Activated T-helper 1 cell treated with anti-CD3 and anti-CD28 coated beads, Interleukin-2, amount 50 U/mL, for 16 hours (primary cell): ENCODE data around the gene TOP1.

Experiments used
- DNase-seq, 2 donors: peaks; one replicate each; pipeline ENCODE4 v3.0.0-alpha.2; 2020; ENCODE audit warnings: low read depth in 1 of 2, low spot score in 1 of 2

Gene TOP1

DNA sequence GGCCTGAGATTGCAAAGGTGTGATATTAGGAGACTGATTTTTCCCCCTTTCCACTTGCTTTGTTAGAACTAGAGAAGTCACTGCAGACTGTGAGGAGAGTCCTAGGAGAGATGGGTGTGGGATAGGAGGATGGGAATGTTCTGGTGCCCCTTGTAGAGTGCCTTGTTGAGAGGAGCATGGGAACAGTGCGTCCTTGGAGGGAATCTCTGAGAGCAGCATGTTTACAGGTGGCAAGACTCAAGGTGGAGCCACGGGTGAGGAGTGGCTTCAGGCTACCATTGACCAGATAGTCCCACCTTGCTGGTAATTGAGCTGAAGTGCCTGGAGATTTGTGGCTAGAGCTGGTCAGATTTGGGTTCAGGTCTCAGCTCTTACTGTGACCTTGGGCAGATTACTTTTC lies 114.7 kb downstream of the TOP1 start:
- DNase-seq = no peak

- DNase-seq = no peak
Measured at GRCh38 chr20:41145317-41145716, 116.7 kb downstream of the TOP1 start.

- no peak for DNase-seq
Measured at GRCh38 chr20:41145821-41146620, 117.4 kb downstream of the TOP1 start.

DNA sequence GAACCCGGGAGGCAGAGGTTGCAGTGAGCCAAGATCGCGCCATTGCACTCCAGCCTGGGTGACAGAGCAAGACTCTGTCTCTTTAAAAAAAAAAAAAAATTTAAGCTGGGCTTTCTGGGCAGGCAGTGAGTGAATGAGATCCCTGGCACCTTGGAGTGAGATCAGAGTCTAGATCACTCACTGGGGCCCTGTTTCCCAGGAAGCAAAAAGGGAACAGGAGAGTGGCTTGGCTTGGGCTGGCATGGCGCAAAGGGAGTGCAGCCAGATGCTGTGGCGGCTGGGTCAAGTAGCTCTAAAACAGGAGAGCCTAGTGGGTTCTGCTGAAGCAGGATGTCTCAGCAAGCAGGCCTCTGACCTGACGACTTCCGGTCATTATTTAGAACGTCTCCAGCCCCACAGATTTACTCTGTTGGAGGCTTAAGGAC lies 119.2 kb downstream of the TOP1 start:
- no peak for DNase-seq

DNA sequence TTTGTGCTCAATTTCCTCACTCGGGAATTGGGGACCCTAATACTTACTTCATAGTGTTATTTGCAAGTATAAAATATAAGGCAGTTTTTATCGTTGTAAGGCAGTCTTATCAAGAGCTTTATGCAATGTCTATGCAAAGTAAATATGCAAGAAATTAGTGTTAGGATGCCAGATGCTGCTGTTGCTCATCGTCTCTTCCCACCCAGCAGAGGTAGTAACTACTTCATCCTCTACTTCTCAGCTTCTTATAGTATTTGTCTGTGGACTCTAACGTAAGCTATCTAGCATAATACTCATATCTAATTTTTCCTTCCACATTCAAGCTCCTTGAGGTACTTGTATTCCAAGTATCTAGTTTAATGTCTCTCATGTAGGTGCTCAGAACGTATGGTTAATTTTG lies 120.3 kb downstream of the TOP1 start:
- no peak for DNase-seq

- no peak for DNase-seq
Measured at GRCh38 chr20:41150664-41151063, 122.0 kb downstream of the TOP1 start.

- no peak for DNase-seq
Measured at GRCh38 chr20:41151134-41151869, 122.7 kb downstream of the TOP1 start.

DNA sequence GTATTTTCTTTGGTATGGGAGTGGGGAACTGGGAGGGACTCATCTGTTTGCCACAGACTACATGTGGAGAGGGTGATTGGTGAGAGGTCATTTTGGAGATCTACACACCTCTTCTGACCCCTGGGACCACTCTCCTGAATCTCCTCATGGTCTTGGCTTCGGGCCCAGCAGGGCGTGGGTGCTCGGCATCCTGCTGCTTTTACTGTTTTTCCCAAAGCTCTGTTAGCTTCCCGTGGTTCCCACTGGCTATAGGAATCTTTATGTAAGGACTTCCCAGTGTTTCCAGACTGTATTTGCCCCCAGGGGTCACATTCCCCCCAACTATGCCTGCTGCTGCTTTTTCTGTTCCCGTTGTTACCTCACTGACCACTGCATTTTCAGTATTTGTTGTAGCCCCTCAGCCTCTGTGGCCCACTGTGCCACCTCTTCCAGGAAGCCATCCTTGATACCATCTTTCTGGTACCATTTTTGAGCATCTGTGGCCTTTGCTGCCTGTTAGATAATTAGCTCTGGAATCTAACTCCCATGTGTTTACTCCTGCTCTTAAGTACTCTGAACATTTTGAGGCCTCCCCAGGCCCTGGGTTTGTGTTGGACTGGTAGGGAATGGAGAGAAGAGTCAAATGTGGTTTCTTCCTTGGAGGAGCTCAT lies 123.6 kb downstream of the TOP1 start:
- no peak for DNase-seq

- DNase-seq = no peak
Measured at GRCh38 chr20:41154436-41155176, 126.0 kb downstream of the TOP1 start.

- no peak for DNase-seq
Measured at GRCh38 chr20:41155261-41155660, 126.6 kb downstream of the TOP1 start.

DNA sequence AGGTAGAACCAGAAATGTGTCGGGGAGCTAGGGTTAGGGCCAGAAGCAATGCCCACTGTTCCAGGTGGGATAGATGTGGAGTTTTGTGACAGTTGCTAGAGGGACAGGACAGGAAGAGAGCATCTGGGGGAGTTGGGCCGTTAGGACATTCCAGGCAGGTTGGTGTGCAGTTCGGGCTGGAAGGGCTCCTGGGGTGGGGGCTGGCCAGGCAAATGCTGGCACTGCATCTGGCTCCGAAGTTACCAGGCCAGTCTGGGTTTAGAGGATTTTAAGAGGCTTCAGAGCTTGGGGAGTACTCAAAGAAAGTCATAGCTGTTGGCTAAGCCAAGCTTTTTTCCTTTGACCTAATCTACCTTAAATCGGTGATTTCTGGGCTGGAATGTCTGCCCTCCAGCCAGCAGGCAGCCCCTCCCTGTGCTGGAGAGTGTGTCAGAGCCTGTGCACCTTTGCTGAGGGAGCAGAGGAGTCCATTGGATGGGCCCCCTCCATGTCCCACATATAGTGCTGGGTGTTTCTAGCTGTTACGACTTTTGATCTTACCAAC lies 129.5 kb downstream of the TOP1 start:
- DNase-seq = no peak

GRCh38 chr20:41159547-41159946 lies 130.9 kb downstream of the TOP1 start:
- no peak for DNase-seq

DNA sequence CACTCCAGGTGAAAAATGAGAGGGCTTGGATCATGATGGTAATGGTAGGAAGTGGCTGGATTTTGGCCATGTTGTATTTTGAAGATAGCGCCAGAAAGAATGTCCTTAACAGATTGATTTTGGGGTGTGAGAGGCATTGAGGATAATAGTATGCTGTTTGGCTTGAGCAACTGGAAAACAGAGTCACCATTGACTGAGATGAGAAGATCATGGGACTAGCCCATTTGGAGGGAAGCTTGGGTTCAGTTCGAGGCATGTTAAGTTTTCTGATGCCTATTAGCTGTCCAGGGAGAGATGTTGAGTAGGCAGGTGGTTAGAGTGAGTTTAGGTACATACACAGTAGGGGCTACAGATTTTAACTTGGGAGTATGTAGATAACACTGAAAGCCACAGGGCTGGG lies 132.1 kb downstream of the TOP1 start:
- no peak for DNase-seq

DNA sequence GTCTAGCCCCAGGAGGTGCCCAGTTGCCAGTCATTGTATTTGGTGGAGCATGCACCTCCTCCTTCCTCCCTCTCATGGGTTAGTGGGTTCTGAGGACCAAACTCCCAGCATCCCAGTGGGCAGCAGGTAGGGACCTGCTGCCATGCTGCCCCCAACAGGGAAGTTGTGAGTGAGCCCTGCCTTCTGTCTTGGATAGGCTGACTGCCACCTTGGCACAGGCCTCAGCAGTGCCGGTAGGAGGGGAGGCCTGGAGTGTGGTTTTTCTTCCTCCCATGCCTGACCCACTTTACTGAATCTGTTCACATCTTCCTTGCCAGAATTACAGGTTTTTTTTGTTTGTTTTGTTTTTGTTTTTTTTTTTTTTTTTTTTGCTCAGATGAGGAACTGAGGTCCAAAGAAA lies 133.3 kb downstream of the TOP1 start:
- no peak for DNase-seq

DNA sequence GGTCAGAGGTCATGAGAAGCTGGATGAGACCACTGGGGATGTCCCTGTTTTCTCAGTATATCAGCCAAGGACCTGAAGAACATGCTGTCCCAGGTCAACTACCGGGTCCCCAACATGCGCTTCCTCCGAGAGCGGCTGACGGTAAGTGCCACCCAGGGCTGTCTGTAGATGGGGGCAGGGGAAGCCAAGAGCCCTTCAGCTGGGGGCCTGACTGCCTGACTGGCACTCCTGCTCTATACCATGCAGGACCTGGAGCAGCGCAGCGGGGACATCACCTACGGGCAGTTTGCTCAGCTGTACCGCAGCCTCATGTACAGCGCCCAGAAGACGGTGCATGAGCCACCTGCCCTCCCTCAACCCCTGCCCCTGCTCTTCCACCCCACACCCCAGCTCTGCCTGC lies 133.8 kb downstream of the TOP1 start:
- DNase-seq = no peak

DNA sequence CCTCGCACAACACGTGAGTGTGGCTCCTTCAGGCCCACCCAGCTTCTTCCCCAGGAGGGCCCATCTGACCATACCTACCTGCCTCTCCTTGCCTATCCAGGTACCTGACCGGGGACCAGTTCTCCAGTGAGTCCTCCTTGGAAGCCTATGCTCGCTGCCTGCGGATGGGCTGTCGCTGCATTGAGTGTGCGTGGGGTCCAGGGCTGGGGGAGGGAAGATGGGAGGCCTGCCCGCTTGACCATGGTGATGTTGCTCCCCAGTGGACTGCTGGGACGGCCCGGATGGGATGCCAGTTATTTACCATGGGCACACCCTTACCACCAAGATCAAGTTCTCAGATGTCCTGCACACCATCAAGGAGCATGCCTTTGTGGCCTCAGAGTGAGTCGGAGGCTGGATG lies 135.2 kb downstream of the TOP1 start:
- no peak for DNase-seq

GRCh38 chr20:41165001-41165882 lies 136.6 kb downstream of the TOP1 start:
- DNase-seq = no peak

GRCh38 chr20:41166201-41167117 lies 137.8 kb downstream of the TOP1 start:
- no peak for DNase-seq

- no peak for DNase-seq
Measured at GRCh38 chr20:41167118-41167470, 138.5 kb downstream of the TOP1 start.
